HG03103 (cell line): ENCODE data around the gene SLC30A10.
"Not testable (repeated sequence)": the region's sequence is repeated elsewhere in the genome, so short reads cannot be mapped to it uniquely, and the experiment has no call there.

Experiments
- ATAC-seq: cut with Tn5 transposase; IDR thresholded peaks from one replicate; pipeline ENCODE4 v1.9.1; 2021; ENCODE audit warnings: low read depth; ENCODE audit not compliant: unreplicated experiment

SLC30A10 gene

DNA sequence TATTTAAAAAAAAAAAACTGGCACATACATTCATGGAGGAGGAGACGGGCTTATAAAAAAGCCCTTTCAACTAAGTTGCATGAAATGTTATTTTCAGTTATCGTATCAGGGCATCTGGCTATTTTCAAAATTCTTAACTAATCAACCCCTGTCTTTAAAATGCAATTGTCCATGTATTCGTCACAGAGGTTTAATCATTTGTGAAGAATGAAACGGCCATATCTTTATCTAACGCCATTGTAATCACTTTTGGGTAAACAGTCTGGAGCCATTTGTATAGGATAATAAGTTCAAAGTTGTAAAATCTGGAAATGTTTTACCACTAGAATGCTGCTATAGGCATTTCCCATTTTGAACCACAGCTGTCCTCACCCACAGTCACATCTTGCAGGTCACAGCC lies 30.4 kb downstream of the SLC30A10 start:
- ATAC-seq = no peak

DNA sequence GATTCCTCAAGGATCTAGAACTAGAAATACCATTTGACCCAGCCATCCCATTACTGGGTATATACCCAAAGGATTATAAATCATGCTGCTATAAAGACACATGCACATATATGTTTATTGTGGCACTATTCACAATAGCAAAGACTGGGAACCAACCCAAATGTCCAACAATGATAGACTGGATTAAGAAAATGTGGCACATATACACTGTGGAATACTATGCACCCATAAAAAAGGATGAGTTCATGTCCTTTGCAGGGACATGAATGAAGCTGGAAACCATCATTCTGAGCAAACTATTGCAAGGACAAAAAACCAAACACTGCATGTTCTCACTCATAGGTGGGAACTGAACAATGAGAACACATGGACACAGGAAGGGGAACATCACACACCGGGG lies 36.1 kb downstream of the SLC30A10 start:
- ATAC-seq = not testable (repeated sequence)

DNA sequence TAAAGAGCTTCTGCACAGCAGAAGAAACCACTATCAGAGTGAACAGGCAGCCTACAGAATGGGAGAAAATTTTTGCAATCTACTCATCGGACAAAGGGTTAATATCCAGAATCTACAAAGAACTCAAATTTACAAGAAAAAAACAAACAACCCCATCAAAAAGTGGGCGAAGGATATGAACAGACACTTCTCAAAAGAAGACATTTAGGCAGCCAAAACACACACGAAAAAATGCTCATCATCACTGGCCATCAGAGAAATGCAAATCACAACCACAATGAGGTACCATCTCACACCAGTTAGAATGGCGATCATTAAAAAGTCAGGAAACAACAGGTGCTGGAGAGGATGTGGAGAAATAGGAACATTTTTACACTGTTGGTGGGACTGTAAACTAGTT lies 36.5 kb downstream of the SLC30A10 start:
- ATAC-seq = not testable (repeated sequence)

DNA sequence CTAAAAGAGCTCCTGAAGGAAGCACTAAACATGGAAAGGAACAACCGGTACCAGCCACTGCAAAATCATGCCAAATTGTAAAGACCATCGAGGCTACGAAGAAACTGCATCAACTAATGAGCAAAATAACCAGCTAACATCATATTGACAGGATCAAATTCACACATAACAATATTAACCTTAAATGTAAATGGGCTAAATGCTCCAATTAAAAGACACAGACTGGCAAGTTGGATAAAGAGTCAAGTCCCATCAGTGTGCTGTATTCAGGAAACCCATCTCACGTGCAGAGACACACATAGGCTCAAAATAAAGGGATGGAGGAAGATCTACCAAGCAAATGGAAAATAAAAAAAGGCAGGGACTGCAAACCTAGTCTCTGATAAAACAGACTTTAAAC lies 39.7 kb downstream of the SLC30A10 start:
- ATAC-seq = not testable (repeated sequence)

DNA sequence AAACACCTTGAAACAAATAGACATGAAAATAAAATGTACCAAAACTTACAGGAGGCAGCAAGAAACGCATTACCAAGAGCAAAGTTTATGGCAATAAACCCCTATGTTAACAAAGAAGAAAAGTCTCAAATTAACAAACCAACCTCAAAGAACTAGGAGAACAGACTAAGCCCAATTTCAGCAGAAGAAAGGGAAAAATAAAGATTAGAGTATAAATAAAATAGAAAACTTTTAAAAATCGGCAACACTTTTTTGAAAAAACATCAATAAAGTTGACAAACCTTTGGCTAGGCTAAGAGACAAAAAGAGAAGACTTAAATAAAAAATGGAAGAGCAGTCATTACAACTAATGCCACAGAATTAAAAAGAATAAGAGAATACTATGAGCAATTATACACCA lies 42.7 kb downstream of the SLC30A10 start:
- ATAC-seq = no peak

DNA sequence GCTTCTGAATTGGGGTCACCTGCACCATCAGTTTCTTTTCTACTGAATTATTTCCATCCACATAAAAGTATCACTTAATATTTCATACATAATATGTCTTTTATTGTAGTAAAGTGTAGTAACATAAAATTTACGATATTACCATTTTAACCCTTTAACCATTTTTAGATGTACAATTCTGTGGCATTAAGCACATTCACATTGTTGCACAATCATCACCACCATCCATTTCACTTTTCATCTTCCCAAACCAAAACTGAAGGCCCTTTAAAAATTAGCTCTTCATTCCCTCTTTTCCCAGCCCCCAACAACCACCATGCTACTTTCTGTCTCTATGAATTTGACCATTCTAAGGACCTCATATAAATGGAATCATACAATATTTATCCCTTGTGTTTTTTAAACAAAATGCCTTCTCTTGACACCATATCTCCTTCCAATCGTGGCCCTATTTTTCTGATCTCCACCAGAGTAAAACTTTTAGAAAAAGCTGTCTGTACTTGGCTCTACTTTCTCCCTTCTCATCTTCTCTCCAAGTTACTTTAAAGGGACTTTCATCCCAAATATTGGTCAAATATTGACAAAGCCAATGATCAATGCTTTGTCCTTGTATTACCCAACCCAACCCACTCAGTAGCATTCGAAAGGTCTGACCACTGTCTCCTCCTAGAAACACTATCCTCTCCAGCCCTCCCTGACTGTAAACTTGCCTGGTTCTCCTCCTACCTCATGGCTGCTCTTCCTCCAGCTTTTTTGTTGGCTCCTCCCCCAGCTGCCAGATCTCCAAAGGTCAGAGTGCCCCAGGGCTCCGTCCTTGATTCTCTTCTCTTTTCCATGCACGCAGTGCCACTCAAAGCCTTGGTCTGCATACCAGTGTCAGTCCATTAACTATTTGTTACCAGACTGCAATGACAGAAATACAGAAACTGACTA lies 44.7 kb downstream of the SLC30A10 start:
- ATAC-seq = no peak

DNA sequence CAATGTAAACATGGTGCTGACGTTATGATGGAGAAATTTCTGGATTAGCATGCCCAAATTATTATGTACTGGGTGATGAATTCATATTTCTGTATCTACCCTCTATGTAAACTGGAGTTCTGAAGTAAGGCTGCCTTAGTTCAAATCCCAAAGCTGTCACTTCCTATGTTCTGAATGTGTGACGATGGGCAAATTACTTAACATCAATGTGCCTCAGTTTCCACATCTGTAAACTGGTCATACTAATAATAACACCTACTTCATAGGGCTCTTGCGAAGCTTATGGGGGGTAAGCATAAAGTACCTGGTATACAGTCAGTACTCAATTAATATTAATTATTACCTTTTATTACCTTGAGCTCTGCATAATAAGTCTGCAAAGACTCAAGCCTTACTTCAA lies 45.6 kb downstream of the SLC30A10 start:
- ATAC-seq = no peak

DNA sequence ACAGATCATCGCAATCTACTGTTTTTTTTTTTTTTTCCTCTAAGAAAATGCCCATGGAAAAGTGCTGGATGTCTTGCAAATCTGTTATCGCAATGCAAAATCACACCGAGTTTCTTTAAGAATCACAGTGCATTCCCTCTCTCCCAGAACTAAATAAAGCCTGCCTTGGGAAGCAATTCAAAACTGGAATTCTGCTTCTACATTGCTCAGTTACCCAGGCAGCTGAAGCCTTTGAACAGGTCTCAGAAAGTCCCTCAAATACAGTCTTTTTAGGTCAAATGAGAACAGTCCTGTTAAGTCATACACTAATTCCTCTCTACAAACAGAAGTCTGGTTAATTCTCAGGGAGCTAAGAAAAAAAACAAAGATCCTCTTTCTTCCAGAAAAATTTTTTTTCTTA lies 46.3 kb downstream of the SLC30A10 start:
- no peak for ATAC-seq

DNA sequence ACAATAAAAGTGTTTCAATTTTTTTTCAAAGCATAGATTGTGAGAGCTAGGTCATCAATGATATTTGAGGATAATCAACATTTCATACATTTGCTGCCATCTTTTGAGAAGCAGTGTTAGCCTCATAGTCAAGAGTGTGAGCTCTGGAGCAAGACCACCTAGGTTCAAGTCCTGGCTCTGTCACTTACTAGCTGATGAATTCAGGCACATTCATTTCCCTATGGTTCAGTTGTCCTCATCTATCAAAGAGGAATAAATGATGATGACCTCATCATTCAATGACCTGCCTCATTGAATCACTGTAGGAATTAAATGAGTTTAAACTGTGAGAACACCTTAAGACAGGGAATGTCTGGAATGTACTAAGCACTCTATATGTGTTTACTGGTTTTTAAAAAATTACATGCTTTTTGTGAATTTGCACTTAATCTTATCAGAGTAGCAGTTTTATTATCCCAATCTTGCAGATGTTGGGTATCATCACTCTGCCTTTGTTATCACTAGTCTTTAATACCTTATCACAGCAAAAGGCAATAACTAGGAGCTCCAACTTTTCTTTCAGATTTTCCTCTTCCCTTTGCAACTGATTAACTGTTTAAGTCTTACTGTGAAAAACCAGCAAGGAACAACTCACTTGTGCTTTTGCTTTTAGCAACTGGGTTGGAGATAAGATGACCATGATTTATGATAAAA lies 47.4 kb downstream of the SLC30A10 start:
- ATAC-seq = no peak

DNA sequence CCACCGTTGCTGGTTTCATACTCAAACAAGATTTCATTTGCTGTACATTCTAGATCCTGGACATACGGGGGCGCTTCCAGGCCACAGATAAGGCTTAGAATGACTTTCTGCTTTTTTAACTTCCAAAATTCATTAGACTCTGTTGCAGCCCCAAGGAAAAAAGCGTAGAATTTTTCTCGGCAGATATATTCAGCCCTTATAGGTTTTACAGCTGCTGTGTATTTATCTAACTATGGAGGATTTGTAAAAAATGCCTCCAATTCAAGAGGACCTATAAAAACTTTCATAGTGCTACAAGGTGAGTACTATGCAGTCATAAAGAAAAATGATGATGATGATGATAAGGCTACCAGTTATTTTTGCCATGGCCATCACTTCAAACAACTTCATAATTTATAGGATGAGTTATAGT lies 51.6 kb downstream of the SLC30A10 start:
- no peak for ATAC-seq

DNA sequence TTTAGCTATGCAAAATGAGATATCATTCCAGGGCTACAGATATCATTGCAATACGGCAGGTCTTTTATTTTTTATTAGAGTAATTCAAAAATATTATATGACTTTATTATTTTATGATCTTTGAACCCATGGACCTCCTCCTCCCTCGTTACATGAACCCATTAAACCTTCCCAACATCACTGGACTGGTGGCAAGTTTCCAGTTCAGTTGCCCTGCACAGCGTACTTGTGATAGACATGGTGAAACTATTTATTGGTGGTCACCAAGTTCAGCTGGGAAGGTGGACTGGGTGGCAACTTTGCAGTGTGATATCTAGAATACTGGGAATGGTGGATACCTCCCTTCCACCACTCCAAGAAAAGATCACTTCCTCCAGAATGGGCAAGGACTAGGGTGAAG lies 52.5 kb downstream of the SLC30A10 start:
- no peak for ATAC-seq

DNA sequence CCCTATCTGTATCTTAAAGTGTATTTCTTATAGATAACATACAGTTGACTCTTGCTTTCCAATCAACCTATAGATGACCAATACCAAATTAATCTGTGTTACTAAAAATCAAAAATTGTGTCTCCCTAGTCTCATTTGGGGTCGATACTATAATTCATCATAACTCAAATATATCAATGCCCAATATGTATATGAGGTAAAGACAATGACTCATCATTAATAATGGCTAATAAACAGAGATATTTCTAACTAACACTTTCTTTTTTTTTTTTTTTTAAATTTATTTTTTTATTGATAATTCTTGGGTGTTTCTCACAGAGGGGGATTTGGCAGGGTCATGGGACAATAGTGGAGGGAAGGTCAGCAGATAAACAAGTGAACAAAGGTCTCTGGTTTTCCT lies 55.8 kb downstream of the SLC30A10 start:
- not testable (repeated sequence) for ATAC-seq

DNA sequence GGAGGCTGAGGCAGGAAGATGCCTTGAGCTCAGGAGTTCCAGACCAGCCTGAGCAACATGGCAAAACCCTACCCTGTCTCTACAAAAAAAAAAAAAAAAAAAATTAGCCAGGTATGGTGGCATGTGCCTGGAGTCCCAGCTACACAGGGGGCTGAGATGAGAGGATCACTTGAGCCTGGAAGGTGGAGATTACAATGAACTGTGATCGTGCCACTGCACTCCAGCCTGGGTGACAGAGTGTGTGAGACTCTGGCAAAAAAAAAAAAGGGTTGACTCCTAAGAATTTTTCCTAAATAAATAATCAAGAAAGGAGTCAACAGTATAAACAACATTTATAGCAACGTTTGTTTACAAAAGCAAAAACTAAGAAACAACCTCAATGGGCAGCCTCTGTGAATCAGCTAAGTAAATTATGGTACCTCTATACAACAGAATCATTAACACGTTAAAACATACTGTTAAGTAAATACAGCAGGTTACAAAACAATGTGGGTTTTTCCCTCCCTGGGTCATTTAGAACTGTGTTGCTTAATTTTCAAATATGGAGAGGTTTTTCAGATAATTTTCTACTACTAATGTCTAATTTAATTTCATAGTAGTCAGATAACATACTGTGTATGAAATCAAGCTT lies 56.8 kb downstream of the SLC30A10 start:
- ATAC-seq = no peak

DNA sequence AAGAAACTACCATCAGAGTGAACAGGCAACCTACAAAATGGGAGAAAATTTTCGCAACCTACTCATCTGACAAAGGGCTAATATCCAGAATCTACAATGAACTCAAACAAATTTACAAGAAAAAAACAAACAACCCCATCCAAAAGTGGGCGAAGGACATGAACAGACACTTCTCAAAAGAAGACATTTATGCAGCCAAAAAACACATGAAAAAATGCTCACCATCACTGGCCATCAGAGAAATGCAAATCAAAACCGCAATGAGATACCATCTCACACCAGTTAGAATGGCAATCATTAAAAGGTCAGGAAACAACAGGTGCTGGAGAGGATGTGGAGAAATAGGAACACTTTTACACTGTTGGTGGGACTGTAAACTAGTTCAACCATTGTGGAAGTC lies 59.7 kb downstream of the SLC30A10 start:
- ATAC-seq = not testable (repeated sequence)
